ENCODE results near the gene NPIPB2. TPM values are rescaled to one million over a fixed set of nuclear protein-coding genes. Genes with fewer than 3 reads are reported as not detected.

Gene NPIPB2
- total RNA-seq, 1 experiment from 2014 or later: 12.5 TPM

DNA sequence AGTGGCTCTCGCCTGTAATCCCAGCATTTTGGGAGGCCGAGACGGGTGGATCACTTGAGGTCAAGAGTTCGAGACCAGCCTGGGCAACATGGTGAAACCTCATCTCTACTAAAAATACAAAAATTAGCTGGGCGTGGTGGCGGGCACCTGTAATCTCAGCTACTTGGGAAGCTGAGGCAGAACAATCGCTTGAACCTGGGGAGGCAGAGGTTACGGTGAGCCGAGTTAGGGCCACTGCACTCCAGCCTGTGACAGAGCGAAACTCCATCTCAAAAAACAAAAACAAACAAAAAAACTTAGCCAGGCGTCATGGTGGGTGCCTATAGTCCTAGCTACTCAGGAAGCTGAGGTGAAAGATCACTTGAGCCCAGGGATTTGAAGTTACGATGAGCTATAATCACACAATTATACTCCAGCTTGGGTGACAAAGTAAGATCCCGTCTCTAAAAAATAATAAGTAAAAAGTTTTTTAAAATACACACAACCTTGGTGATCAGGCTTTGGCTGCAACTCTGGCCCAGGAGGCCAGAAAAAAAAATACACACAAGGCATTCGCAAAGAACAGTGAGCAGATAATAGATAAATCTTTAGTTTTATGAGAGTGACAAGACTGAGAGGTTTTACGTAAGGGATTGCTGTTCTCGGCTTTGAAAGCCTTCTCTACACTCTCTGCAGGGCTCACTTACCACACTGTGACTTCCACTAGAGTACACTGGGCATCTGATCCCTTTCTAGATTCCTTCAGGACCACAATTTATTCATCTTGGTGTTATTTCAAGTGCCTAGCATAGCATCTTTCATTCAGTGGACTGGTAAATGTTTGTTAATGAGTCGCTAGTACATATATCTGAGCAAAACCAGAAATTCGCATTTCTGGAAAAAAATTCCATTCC is 31.9 kb downstream of the NPIPB2 start:
- Mint-ChIP-seq H3K27ac (peak overlapping the region in 1 of 3 experiments; percentile 72; a peak in 3 of 7 replicates), H3K9me3 (peaks cover 0 to 3% of the 10 kb centered on the region in 2 experiments; a peak in 1 of 5 replicates), H3K4me3 (no peak overlapping the region), H3K4me1 (peaks cover 17 to 32% of the 10 kb centered on the region in 2 experiments), H3K27me3 (ENCODE audit: low read depth) (no peaks in the 10 kb centered on the region), H3K36me3 (ENCODE audit: insufficient read depth in 1 of 3, low read depth in 3 of 3) (peaks cover 5 to 26% (median 21%) of the 10 kb centered on the region in 3 experiments; a peak in 6 of 7 replicates)
- H4K5ac ChIP-seq (ENCODE audit: insufficient read length, low read depth, low read length): no peak overlapping the region
- H3K23me2 ChIP-seq (ENCODE audit: insufficient read length, low read depth, low read length, poor library complexity, severe bottlenecking): no peaks in the 10 kb centered on the region
- H3K18ac ChIP-seq (ENCODE audit: insufficient read length, low read depth, low read length): no peak overlapping the region
- H3K4ac ChIP-seq (ENCODE audit: low read depth, low read length): no peak overlapping the region
- no peak overlapping the region for H2BK120ac ChIP-seq (ENCODE audit: low read depth, low read length, poor library complexity, severe bottlenecking)
- no peaks in the 10 kb centered on the region for H3K4me1 ChIP-seq (ENCODE audit: insufficient read depth, low read length)
- H2BK5ac ChIP-seq (ENCODE audit: insufficient read length, low read length): no peak overlapping the region
- no peak overlapping the region for H3K14ac ChIP-seq (ENCODE audit: insufficient read depth, low read length)
- peaks cover 76% of the 10 kb centered on the region for H3K79me2 ChIP-seq (ENCODE audit: insufficient read depth, low read length)
- no peak overlapping the region for H3K23ac ChIP-seq (ENCODE audit: insufficient read length, low read depth, low read length)
- no peaks in the 10 kb centered on the region for H3K9me3 ChIP-seq (ENCODE audit: control insufficient read depth, low read depth, low read length)
- H3K56ac ChIP-seq (ENCODE audit: insufficient read length, low read depth, low read length): no peak overlapping the region
- WGBS (ENCODE audit: extremely low coverage, insufficient read length, low lambda C conversion rate): no CpG with 5 or more reads among the region's 18 CpGs
- no peak for DNase-seq
- H2AK5ac ChIP-seq (ENCODE audit: insufficient read length, low read length): no peak overlapping the region
- no peak overlapping the region for H4K91ac ChIP-seq (ENCODE audit: insufficient read length, low read depth, low read length)
- H3K79me1 ChIP-seq (ENCODE audit: insufficient read depth, low read depth, low read length, poor library complexity, severe bottlenecking): peaks cover 2% of the 10 kb centered on the region
- no peak overlapping the region for H2BK15ac ChIP-seq (ENCODE audit: low read depth, low read length)
- H3K4me2 ChIP-seq (ENCODE audit: insufficient read depth, insufficient read length, low read length): no peak overlapping the region
- no peak overlapping the region for H2BK20ac ChIP-seq (ENCODE audit: low read depth, low read length, poor library complexity, severe bottlenecking)
- H2AFZ ChIP-seq (ENCODE audit: low read length): no peak overlapping the region
- no peaks in the 10 kb centered on the region for H4K20me1 ChIP-seq (ENCODE audit: control insufficient read depth, insufficient read depth, insufficient read length)
- H3K27ac ChIP-seq (ENCODE audit: insufficient read length, low read depth, low read length): no peak overlapping the region
- H3T11ph ChIP-seq (ENCODE audit: low read length): no peak overlapping the region
- no peak overlapping the region for H3K9ac ChIP-seq (ENCODE audit: extremely low read depth, insufficient read length, low read length)
- TF ChIP-seq, protein P1, sequence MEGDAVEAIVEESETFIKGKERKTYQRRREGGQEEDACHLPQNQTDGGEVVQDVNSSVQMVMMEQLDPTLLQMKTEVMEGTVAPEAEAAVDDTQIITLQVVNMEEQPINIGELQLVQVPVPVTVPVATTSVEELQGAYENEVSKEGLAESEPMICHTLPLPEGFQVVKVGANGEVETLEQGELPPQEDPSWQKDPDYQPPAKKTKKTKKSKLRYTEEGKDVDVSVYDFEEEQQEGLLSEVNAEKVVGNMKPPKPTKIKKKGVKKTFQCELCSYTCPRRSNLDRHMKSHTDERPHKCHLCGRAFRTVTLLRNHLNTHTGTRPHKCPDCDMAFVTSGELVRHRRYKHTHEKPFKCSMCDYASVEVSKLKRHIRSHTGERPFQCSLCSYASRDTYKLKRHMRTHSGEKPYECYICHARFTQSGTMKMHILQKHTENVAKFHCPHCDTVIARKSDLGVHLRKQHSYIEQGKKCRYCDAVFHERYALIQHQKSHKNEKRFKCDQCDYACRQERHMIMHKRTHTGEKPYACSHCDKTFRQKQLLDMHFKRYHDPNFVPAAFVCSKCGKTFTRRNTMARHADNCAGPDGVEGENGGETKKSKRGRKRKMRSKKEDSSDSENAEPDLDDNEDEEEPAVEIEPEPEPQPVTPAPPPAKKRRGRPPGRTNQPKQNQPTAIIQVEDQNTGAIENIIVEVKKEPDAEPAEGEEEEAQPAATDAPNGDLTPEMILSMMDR (conservative IDR thresholded peaks at IDR 0.05): no peak
- H3K27me3 ChIP-seq (ENCODE audit: insufficient read depth, low read length): no peaks in the 10 kb centered on the region
- no peak overlapping the region for H4K8ac ChIP-seq (replicated peaks; ENCODE audit: insufficient read length, low read depth, low read length)
- H2BK12ac ChIP-seq (ENCODE audit: insufficient read length, low read depth, low read length): no peak overlapping the region
